ENCODE results near the gene PDXDC1.
"Not testable (repeated sequence)": the region's sequence is repeated elsewhere in the genome, so short reads cannot be mapped to it uniquely, and the experiment has no call there.

PDXDC1 gene

DNA sequence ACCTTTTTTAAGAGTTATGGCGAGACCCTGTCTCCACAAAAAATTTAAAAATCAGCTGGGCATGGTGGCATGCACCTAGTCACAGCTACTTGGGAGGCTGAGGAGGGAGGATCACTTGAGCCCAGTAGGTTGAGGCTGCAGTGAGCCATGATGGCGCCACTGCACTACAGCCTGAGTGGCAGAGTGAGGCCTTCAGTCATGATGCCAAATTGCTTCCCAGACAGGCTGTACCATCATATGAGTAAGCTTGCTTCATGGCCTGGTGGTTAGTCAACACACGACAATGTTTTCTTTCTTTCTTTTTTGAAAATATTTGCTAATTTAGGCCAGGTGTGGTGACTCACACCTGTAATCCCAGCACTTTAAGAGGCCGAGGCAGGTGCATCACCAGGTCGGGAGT, 68.5 kb downstream of the PDXDC1 start:
- no peak for DNase-seq

DNA sequence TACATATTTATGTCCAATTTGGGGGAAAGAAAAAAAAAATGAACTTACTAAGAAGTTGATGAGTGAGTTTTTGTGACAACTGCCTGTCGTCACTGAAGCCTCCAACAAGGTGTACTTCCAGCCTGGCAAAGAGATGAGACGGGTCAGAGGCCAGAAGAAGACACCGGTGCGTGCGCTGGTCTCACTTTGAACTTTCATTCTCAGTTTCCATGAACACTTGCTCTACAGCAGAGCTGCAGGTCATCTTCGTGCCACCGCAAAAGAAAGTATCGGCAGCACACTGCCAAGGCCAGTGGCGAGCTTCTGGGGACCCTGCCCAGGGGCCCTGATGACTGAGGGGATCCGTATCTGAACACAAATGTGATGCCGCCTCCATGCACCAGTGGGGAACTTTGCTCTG, 69.5 kb downstream of the PDXDC1 start:
- DNase-seq: no peak

DNA sequence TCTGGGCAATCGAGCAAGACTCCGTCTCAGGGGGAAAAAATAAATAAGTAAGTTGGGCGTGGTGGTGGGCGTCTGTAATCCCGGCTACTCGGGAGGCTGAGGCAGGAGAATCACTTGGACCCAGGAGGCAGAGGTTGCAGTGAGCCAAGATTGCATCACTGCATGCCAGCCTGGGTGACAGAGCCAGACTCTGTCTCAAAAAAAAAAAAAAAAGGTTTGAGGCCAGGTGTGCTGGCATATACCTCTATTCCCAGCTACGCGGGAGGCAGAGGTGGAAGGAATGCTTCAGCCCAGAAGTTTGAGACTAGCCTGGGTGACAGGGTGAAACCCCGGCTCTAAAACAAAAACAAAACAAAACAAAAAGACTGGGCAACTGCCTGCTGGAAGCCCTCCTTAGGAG, 70.4 kb downstream of the PDXDC1 start:
- not testable (repeated sequence) for DNase-seq

DNA sequence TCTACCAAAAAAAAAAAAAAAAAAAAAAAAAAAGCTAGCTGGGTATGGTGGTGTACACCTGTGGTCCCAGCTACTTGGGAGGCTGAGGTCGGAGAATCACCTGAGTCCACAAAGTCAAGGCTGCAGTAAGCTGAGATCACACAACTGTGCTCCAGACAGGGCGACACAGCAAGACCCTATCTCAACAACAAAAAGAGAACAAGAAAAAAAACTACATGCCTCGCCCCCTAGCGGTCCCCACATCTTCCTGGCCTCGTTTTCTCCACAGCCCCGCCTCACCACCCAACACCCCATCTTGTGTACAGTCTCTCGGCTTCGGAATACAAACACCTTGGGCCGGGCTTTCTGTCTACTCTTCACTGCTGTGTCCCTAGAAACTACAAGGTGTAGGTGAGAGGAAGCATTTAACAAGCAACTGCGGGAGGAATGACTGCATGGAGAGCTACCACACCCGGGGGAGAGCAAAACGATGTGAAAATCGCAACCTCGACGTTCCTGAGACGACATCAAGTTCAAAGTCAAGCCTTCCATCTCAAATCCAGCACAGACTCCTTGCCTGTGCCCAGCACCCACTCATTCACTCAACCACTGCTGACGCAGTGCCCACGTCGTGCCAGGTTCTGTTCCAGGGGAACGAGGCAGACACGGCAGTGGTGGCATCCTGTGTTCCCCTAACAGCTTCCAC, 72.0 kb downstream of the PDXDC1 start:
- peak; percentile 13 for DNase-seq

DNA sequence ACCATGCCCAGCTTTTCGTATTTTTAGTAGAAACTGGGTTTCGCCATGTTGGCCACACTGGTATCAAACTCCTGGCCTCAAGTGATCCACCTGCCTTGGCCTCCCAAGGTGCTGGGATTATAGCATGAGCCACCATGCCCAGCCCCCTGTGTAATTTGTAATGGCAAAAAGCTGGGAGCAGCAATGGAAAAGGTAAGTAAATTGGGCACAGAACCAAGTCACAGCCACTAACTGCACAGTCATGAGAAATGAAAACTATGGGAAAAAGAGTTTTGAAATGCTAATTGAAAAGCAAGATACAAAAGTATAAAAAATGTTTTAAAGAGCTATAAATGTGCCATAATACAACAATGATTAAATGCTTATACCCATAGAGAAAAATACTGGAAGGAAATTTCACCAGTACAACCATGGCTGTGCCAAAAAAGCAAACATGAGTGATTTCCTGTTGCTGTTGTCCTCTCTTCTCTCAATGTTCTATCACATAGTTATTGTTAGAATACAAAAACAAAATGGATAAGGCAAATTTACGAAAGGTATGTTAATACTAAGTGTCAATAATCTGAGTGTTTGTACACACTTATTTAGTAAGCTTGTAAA, 74.9 kb downstream of the PDXDC1 start:
- no peak for DNase-seq

DNA sequence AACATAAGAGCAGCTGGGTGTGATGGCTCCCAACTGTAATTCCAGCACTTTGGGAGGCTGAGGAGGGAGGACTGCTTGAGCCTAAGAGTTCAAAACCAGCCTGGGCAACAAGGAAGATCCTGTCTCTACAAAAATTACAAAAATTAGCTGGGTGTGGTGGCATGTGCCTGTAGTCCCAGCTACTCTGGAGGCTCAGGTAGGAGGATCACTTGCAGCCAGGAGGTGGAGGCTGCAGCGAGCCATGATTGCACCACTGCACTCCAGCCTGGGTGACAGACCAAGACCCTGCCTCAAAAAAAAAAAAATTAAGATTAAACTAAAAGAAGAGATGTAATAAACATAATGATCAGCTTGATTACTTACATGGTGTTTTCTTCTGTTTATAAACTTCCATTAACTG, 75.6 kb downstream of the PDXDC1 start:
- DNase-seq: not testable (repeated sequence)

DNA sequence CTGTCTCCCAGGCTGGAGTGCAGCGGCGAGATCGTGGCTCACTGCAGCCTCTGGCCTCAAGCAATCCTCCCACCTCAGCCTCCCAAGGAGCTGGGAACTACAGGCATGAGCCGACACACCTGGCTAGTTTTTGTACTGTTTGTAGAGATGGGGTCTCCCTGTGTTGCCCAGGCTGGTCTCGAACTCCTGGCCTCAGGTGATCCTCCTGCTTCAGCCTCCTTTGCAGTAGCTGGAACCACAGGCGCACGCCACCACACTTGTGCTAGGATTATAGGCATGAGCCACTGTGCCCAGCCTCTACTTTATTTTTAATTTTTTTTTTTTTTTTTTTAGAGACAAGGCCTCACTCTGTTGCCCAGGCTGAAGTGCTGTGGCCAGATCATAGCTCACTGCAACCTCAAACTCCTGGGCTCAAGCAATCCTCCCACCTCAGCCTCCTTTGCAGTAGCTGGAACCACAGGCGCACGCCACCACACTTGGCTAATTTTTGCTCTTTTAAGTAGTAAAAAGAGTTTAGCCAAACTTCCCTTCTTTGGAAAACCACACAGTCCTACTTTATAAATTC, 76.6 kb downstream of the PDXDC1 start:
- DNase-seq: no peak

DNA sequence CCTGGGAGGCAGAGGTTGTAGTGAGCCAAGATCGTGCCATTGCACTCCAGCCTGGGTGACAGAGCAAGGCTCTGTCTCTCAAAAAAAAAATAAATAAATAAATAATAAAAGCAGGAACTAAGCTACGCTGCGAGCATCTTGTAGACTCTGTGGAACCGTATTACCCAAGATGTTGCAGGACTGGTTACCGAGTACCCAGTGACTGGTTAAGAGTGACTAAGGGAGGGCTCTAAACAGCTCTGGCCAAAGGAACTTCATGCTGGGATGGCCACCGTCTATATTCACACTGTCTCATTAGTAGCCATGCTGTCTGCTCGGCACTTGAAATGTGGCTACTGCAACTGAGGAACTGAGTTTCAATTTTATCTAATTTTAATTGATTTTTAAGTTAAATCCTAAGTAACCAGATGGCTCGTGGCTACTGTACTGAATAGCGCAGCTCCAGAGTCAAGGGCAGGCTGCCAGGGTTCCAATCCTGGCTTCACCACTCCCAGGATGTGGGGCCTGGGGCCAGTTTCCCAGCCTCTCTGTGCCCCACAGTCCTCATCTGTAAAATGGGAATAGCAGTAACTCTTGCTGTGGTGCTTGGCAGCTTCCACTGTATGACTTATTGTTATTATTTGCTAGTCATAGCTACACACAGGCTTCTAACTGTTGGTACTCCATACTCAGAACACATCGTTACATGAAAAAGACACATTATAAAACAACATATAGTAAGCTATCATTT, 78.1 kb downstream of the PDXDC1 start:
- DNase-seq: peak; percentile 61

DNA sequence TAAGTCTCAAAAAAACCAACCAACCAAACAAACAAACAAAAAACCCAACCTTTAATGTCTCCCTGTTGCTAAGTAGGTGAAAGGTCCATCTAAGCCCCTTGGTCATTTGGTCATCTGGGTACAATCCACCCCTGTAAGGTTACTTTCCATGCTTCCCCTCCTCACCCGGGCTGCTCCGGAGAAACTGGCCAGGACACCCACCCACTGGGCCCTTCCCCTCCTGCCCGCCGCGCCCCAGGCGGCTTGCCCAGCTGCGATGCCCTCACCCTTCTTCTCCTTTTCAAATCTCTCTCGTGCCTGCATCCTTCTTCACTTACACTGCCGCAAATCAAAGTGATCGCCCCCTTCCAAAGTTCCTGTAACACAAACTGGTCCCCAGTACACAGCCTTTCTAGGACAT, 79.1 kb downstream of the PDXDC1 start:
- DNase-seq: no peak

DNA sequence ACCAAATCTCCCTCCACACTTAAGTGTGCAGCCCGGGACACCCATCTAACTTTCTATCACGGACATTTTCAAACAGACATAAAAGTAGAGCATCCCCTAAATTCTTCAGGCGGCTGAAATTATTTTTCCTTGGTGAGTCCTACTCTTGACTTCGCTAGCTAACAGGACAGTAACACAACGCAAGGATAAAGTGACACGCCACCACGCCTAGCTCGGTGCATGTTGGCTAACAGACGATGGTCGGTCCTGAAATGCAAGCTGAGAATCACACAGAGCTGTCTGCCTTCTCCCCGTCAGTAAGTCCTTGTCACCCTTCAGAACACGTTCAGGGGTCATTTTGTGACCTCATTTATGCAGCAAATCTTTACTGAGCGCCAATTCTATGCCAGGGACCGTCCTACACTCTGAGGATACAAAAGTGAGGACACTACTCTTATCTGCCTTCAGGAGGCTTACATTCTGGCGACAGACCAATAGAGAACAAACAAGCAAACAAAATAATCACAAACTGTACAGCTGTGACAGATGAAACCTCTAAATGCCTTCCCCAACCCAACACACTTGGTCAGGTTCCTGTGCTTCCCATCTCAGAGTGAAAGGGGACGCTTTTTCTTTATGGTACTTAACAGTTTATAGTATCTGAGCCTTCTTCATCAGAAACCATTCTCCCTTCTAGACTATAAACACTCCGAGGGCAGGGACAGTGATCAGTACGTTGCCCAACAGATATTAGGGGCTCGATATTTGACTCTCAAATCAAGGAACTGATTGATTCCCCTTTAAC, 79.7 kb downstream of the PDXDC1 start:
- no peak for DNase-seq

DNA sequence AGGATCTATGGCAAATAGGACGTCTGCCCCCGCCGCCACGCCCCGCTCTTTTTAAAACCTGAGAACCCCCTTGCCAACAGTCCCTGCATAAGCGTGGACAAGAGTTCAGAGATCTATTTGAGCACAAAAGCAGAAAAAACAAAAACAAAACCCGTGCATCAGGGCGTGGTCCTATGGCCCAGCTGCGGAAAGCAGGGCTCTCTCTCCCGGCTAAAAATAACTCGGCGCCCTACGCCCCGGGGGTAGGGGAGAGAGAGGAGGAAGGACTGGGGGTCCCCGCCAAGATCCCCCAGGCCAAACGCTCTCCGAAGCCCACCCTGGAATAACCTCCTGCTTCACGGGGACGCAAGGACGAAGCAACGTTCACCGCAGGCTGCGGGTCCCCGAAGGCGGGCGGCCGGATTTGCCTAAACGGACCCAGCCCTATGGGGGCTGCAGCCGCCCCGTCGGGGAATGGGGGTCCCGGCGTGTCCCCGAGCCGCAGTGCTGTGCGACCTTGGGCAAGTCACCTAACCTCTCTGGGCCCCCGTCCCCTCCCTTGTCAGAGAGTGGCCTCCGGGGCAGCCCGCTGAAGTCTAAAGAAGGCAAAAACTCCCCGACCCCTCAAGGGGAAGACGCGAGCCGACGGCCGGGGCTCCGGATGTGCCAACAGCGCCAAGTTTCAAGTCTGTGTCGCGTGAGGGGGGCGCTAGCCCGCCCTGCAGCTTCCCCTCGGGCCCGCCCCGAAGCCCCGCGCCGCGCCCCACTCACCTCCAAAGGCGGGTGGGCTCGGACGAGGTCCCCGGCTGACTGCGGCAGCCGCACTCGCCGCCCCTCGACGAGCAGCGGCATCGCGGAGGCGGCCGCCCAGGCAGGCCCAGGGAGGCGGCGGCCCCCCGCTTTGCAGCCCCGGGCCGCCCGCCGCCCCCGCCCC, 80.6 kb downstream of the PDXDC1 start:
- peak; percentile 83 for DNase-seq

DNA sequence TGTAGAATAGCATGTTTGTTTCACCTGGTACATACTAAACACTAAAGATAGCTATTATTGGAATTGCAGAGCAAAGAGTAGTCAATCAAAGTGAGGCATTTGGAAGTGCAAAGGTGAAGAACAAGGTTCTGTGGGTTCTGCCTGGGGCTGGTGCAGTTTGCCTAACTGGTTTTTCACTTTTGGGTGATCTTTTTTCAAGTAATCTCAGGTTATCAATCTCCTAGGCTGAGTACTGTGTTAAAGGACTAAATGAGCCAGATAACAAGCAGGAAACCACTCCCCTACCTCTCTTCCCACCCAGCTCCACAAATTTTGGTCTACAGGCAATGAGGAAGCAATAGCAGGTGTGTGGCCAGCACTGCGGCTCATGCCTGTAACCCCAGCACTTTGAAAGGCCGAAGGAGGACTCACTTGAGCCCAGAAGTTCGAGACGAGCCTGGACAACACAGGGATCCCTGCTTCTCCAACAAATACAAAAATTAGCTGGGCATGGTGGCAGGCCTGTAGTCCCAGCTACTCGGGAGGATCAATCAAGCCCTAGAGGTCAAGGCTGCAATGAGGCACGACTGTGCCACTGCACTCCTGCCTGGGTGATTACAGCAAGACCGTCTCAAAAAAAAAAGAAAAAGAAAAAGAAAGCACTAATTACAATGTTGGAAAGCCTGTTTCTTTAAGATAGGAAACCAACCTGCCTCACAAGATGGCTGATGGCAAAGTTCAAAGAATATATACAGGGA, 83.0 kb downstream of the PDXDC1 start:
- DNase-seq: no peak

DNA sequence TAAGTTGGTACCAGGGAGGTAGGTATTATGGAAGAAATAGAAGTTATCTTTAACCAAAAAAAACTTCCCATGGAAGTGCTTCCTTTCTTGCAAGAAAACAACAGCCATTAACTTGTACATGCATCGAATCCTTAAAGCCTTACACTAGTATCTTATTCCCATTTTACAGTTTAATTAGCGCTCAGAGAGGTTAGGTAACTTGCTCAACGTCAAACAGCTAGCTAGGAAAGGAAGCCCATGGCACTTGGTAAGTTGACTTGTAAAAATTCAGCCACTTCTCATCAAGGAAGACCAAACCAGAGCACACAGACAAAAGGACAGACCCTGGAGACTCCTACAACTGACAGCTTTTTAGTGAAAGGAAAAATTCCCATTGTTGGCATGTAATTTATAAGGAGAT, 84.5 kb downstream of the PDXDC1 start:
- no peak for DNase-seq

DNA sequence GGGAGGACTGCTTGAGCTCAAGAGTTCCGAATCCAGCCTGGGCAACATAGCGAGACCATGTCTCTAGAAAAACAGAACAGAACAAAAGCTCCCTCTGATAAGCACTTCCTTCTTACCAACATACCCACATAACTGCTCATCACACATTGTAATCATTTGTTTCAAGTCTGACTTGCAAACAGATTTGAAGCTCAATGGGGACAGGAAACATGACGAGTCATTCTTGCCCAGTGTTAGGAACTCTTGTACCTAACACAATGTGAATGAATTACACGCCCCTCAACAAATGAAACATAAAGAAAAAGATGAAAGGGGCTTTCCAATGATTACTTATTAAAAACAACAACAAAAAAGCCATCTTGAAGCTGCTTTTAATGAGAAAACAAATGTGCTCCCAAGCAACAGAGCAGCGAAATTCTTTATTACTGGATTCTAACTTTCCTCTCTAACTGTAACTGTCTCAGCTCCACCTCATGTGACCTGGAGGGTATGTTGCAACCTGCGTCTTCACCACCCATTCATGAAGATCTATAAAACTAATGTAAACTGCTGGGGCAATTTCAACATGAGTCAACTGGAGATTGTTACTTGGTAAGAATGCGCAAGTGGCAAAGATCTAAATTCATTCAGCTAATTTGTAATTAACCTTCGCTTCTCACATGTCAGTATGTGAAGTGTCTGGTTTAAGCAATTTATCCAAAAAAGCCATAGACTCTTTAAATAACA, 87.4 kb downstream of the PDXDC1 start:
- DNase-seq: not testable (repeated sequence)

DNA sequence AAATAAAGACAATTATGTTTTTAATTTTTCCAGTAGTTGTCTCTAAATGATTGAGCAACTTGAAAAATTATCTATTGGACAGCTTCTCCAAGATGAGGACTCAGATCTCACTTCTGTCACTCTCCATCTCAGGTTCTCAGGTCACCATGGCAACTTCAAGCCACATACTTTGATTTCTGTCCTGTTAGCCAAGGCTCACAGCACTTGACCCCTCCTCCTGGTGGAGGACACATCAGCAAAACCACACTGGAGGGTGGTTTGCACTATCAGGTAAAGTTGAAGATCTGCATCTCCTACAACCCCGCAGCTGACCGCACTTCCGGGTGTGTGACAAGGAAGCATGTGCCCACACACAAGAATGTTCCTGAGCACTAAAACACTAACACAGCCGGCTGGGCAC, 91.1 kb downstream of the PDXDC1 start:
- not testable (repeated sequence) for DNase-seq

DNA sequence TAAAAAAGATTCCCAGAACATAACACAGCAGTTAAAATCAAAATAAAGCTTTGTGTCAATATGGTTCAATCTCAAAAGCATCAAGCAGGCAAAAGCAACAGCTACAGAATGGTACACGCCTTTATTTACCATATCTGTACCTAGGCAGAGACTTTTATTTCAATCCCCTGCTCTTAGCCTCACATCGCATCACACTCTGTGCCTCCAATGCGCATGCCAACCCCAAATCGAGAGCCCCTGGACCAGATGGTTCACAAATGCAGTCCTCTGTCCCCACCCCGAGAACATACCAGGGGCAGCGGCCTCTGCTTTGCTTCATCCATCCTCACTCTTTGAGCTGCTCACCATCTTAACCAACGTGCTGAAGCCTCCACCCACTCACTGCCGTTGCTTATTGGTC, 91.9 kb downstream of the PDXDC1 start:
- DNase-seq: not testable (repeated sequence)

DNA sequence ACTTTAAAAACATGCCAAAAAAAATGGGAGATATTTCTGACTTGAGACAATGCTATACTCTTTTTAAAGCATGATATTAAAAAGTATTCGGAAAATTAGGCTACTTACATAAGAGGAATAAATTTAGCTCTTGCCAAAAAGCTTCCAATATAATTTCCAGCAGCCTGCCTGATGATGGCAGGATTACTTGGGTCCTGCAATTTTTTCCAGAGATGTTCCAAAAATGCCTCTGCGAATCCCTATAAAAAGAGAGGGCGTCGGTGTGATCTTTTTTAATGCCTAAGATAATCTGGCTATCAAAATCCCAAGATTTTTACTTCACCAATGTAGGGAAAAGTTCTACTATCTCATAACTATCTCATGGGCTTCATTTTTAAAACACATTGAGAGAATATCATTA, 96.2 kb downstream of the PDXDC1 start:
- not testable (repeated sequence) for DNase-seq

DNA sequence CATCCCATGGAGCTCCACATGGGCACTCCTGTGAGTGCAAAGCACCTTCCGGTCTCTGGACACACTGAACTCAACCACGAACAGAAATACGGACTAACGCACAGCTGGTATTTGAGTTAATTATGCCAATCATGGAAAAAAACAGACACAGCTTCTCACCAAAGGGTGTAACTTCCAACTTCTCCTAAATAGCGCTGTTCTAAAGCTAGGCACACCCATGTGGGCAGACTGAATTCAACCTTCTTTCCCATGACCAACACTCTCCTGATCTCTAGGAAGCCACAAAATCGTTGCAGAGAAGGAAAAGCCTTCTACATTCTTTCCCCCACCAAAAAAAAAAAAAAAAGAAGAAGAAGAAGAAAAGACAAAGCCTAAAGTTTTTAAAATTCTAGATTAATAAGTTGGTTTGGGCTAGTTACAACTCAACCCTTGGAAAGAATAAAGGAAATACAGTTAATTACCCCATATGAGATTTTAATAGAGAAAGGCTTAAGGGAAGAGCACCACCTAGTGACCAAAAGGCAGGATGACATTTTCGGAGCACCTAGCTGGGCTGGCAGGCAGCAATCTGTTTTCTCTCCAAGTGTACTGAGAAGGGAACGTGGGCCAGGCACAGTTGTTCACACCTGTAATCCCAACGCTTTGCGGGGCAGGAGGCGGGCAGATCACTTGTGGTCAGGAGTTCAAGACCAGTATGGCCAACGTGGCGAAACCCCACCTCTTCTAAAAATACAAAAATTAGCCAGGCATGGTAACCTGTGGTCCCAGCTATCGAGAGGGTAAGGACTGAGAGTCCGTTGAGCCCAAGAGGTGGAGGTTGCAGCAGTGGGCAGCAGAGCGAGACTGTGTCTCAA, 97.3 kb downstream of the PDXDC1 start:
- not testable (repeated sequence) for DNase-seq

DNA sequence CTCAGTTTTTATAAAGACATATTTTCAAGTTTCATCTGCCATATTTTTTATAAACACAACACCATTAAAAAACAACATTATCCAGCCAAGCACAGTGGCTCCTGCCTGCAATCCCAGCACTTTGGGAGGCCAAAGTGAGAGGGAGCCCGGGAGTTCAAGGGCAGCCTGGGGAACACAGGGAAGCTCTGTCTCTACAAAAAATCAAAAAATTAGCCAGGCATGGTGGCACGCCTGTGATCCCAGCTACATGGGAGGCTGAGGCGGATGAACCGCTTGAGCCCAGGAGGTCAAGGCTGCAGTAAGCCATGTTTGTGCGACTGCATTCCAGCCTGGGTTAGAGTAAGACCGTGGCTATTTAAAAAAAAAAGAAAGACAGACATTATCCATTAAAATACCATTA, 98.3 kb downstream of the PDXDC1 start:
- DNase-seq: no peak

DNA sequence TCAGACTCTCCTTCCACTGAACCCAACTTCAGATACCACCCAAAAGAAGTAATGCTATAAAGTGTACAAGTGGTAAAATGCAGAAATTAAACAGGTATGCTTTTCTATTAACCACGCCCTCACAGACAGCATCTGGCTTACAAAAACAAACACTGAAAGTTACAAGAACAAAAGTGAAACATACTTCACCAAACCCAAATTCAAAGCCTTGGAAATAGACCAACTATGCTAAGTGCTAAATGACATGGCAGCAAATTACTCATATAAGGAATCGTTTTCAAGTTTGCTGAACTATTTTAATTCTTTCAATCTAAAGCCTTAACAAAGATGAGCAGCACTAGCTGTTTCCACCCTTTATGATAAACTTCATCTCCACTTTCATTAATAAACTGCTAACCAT, 101.3 kb downstream of the PDXDC1 start:
- DNase-seq: not testable (repeated sequence)
